Measurements from ENCODE around the gene TMC3. TPM values are rescaled to one million over a fixed set of nuclear protein-coding genes. Genes with fewer than 3 reads are reported as not detected.

Gene TMC3
- total and polyA plus RNA-seq, 2 experiments from 2014 or later = 0.43 TPM; not detected in 1

DNA sequence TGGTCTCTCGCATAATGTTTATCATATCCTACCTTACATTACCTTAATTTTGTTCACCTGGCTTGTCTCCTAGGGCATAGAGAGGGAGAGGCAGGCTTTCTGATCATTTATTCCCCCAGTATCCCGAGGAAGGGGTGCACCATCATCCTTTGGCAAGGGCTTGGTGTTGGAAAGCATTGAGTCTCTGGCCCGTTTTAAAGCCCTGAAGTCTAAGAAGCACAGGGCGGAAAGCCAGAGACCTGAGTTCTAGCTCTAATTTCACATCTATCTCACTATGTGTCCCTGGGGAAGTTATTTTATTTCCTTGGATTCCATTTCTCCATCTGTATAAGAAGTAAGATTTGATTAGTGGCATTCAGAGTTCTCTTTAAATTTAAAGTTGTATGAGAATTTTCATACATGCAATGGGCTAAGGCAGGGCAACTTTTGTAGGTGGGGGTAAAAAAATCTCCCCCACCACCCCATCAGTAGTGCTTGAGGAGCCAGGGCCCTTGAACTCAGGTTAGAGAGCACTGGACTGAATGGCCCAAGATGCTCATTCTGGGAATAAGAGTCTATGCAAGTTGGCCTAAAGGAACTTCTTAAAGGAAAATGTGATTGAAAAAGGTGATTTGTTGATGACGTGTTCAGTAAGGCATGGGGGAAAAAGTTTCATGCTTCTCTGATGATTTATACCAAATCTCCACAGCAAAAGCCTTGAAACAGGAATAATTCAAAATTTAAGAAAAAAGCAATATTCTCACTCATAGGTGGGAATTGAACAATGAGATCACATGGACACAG, 10.1 kb downstream of the TMC3 start:
- no peaks in the 10 kb centered on the region for H3K9me3 ChIP-seq (ENCODE audit: low read depth)
- 88% methylated on average over 5 of the region's 5 CpGs for WGBS (ENCODE audit: low lambda C conversion rate, missing lambda C conversion rate)
- no peaks in the 10 kb centered on the region for H3K27me3 ChIP-seq

DNA sequence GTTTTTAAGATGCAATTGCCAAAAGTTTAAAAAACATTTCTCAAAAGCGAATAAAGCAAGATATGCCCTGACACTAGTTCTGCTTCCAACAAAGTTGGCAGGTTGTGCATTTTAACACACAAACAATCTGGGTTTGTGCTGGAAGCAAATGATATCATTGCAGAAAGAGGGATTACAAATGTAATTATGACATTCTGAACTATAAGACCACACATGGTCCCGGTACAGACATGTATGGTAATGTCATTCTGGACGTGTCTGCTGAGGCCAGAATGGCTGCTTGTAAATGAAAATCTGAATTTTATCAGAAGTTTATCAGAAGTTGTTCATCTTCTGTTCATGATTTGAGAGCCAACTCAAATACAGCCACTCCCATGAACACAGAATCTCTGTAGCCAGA, 10.7 kb downstream of the TMC3 start:
- Histone ChIP-seq H3K36me3 (replicated peaks; ENCODE audit: insufficient read depth, low read depth) (peaks cover 3% of the 10 kb centered on the region), H3K79me2 (no peaks in the 10 kb centered on the region), H4K20me1 (ENCODE audit: insufficient read depth, poor library complexity, severe bottlenecking) (no peaks in the 10 kb centered on the region), H3K4me1 (ENCODE audit: insufficient read depth) (no peaks in the 10 kb centered on the region), H3K27ac (no peak overlapping the region), H3K27me3 (no peaks in the 10 kb centered on the region), H3K9me3 (ENCODE audit: low read depth) (no peaks in the 10 kb centered on the region), H3K4me3 (no peak overlapping the region), H3K4me2 (no peak overlapping the region), H3K9me2 (replicated peaks; ENCODE audit: insufficient read depth) (no peaks in the 10 kb centered on the region), H2AFZ (no peak overlapping the region)
- DNase-seq (ENCODE audit: low spot score) = no peak
- 86% methylated on average over 3 of the region's 3 CpGs for WGBS (ENCODE audit: low lambda C conversion rate, missing lambda C conversion rate)
- no peak for TF ChIP-seq EZH2phosphoT487 (IDR thresholded peaks at IDR 0.05; ENCODE audit: low read depth, severe bottlenecking, unreplicated experiment)
- TF ChIP-seq EZH2 (IDR thresholded peaks at IDR 0.05; ENCODE audit: borderline replicate concordance) = no peak
- TF ChIP-seq, protein P1, sequence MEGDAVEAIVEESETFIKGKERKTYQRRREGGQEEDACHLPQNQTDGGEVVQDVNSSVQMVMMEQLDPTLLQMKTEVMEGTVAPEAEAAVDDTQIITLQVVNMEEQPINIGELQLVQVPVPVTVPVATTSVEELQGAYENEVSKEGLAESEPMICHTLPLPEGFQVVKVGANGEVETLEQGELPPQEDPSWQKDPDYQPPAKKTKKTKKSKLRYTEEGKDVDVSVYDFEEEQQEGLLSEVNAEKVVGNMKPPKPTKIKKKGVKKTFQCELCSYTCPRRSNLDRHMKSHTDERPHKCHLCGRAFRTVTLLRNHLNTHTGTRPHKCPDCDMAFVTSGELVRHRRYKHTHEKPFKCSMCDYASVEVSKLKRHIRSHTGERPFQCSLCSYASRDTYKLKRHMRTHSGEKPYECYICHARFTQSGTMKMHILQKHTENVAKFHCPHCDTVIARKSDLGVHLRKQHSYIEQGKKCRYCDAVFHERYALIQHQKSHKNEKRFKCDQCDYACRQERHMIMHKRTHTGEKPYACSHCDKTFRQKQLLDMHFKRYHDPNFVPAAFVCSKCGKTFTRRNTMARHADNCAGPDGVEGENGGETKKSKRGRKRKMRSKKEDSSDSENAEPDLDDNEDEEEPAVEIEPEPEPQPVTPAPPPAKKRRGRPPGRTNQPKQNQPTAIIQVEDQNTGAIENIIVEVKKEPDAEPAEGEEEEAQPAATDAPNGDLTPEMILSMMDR (IDR thresholded peaks at IDR 0.05; ENCODE audit: poor library complexity) = no peak

More for the DNA sequence above, 10.1 kb downstream of the TMC3 start:
- Histone ChIP-seq H3K27ac (no peak overlapping the region), H3K4me3 (no peak overlapping the region), H2AFZ (no peak overlapping the region), H3K79me2 (no peaks in the 10 kb centered on the region), H3K36me3 (replicated peaks; ENCODE audit: insufficient read depth, low read depth) (peaks cover 3% of the 10 kb centered on the region), H3K4me2 (no peak overlapping the region), H4K20me1 (ENCODE audit: insufficient read depth, poor library complexity, severe bottlenecking) (no peaks in the 10 kb centered on the region), H3K4me1 (ENCODE audit: insufficient read depth) (no peaks in the 10 kb centered on the region), H3K9me2 (replicated peaks; ENCODE audit: insufficient read depth) (no peaks in the 10 kb centered on the region)
- DNase-seq (ENCODE audit: low spot score) = no peak
- TF ChIP-seq EZH2phosphoT487 (IDR thresholded peaks at IDR 0.05; ENCODE audit: low read depth, severe bottlenecking, unreplicated experiment) = no peak
- TF ChIP-seq, protein P1 (IDR thresholded peaks at IDR 0.05; ENCODE audit: poor library complexity) = no peak

DNA sequence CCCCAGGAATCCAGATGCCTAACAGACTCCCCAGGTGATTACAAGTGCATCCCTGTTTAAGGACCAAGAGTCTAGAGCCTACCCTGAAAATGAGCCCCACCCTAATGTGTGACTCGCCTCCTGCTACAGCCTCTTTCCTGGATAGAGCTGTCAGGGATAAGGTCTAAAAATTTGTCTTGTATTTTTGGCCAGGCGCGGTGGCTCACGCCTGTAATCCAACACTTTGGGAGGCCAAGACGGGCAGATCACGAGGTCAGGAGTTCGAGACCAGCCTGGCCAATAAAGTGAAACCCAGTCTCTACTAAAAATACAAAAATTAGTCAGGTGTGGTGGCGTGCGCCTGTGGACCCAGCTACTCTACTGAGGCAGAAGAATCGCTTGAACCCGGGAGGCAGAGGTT, 11.2 kb downstream of the TMC3 start:
- Histone ChIP-seq H3K4me2 (no peak overlapping the region), H3K4me1 (ENCODE audit: insufficient read depth) (no peaks in the 10 kb centered on the region), H3K9me2 (replicated peaks; ENCODE audit: insufficient read depth) (no peaks in the 10 kb centered on the region), H3K27me3 (no peaks in the 10 kb centered on the region), H3K27ac (no peak overlapping the region), H4K20me1 (ENCODE audit: insufficient read depth, poor library complexity, severe bottlenecking) (no peaks in the 10 kb centered on the region), H3K9me3 (ENCODE audit: low read depth) (no peaks in the 10 kb centered on the region), H2AFZ (no peak overlapping the region), H3K36me3 (replicated peaks; ENCODE audit: insufficient read depth, low read depth) (peaks cover 3% of the 10 kb centered on the region), H3K4me3 (no peak overlapping the region), H3K79me2 (no peaks in the 10 kb centered on the region)
- WGBS (ENCODE audit: low lambda C conversion rate, missing lambda C conversion rate) = 92% methylated on average over 11 of the region's 11 CpGs
- no peak for DNase-seq (ENCODE audit: low spot score)
- TF ChIP-seq EZH2phosphoT487 (IDR thresholded peaks at IDR 0.05; ENCODE audit: low read depth, severe bottlenecking, unreplicated experiment) (no peak), EZH2 (IDR thresholded peaks at IDR 0.05; ENCODE audit: borderline replicate concordance) (no peak)
- TF ChIP-seq, protein P1 (IDR thresholded peaks at IDR 0.05; ENCODE audit: poor library complexity) = no peak

Data from hepatocyte (in vitro differentiated cells).